GM10266 (cell line): ENCODE data around the gene DQX1.
"Not testable (repeated sequence)": the region's sequence is repeated elsewhere in the genome, so short reads cannot be mapped to it uniquely, and the experiment has no call there.

Source experiments
- DNase-seq: peaks from one replicate; pipeline ENCODE4 v3.0.0; 2012; ENCODE audit errors: extremely low spot score
- CTCF ChIP-seq: IDR thresholded peaks from 2 replicates; pipeline ENCODE4 v1.5.1; 2012; ENCODE audit warnings: mild to moderate bottlenecking, low read depth; ENCODE audit not compliant: control insufficient read depth, insufficient read depth; ENCODE audit errors: missing control alignments

Gene DQX1

GRCh38 chr2:74567881-74568280, 41.9 kb upstream of the DQX1 start:
- no peak for TF ChIP-seq CTCF
- no peak for DNase-seq

GRCh38 chr2:74566754-74567085, 40.7 kb upstream of the DQX1 start:
- no peak for DNase-seq
- TF ChIP-seq CTCF, result no peak

- no peak for DNase-seq
- TF ChIP-seq CTCF, result no peak
These were observed 40.2 kb upstream of the DQX1 start for GRCh38 chr2:74566076-74566753.

GRCh38 chr2:74564222-74564621, 38.2 kb upstream of the DQX1 start:
- no peak for TF ChIP-seq CTCF
- DNase-seq, result no peak

GRCh38 chr2:74562126-74562775, 36.2 kb upstream of the DQX1 start:
- DNase-seq, result no peak
- no peak for TF ChIP-seq CTCF

GRCh38 chr2:74561022-74561421, 35.0 kb upstream of the DQX1 start:
- not testable (repeated sequence) for DNase-seq

GRCh38 chr2:74560591-74560990, 34.6 kb upstream of the DQX1 start:
- no peak for DNase-seq
- TF ChIP-seq CTCF, result no peak
